ENCODE measurements around the gene PPCDC.

PPCDC gene

DNA sequence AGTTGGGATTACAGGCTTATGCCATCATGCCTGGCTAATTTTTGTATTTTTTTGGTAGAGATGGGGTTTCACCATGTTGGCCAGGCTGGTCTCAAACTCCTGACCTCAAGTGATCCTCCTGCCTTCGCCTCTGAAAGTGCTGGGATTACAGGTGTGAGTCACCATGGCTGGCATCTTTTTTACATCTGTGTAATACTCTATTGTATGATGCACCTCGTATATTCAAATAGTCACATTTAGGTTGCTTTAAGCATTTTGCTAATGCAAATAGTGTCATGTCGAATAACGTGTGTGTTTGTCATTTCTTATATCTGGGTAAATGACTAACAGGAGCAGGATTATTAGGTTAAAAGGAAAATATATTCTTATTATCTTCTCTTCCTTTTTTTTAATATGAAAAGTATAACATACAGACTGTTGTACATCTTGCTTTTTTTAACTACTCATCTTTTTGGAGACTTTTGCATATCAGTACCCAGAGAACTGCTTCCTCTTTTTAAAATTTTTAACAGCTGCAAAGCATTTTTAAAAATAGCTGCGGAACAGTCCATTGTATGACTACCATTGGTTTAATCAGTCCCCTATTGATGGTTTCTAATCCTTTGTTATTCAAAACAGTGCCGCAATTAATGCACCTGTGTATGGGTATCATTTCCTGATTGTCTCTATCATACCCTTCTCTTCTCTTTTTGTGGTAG is 14.6 kb upstream of the PPCDC start:
- DNase-seq (ENCODE audit: low read depth, low spot score), result no peak

DNA sequence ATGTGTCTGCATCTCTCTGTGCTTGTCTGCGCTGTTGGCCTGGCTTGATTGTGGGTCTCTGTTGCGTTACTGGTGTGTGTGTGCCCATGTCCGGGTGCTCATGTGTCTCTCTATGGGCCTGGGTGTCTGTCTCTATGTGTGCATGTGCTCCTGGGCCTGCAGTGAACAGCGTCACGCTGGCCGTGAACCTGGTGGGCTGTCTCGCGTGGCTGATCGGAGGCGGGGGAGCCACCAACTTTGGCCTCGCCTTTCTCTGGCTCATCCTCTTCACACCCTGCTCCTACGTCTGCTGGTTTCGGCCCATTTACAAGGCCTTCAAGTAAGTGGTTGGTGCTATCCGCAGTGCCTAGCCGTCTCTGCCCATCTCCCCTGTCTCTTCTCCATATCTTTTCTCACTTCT is 7.0 kb upstream of the PPCDC start:
- DNase-seq (ENCODE audit: low read depth, low spot score), result no peak

DNA sequence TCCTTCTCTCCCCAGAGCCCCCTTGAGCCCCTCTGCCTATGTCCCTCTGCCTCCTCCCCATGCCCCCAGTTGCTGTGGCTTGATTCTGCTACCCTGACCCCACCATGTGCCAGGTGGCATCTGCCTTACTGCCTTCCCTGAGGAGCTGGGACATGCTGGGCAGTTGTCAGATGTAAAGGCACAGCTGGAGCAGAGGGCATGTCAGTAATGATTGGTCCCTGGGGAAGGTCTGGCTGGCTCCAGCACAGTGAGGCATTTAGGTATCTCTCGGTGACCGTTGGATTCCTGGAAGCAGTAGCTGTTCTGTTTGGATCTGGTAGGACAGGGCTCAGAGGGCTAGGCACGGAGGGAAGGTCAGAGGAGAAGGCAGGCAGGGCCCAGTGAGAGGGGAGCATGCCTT is 3.5 kb upstream of the PPCDC start:
- no peak for DNase-seq (ENCODE audit: low read depth, low spot score)

DNA sequence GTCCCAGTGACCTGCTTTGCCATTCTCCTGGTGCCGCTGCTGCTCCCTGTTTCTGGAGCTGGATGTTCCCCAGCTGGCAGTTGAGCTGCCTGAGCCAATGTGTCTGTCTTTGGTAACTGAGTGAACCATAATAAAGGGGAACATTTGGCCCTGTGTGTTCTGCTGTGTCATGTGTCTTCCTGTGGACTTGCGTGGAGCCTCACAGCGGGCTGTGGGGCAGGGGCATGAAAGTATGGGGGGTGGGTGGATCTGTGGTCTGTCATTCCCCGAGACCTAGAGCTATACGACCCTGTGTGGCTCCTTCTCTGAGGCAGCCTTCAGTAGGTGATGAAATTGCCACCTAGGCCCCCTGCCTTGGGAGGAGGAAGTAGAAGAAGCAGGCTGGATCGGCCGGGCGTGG is 2.0 kb upstream of the PPCDC start:
- no peak for DNase-seq (ENCODE audit: low read depth, low spot score)

- DNase-seq (ENCODE audit: low read depth, low spot score), result no peak
Measured at GRCh38 chr15:75022783-75023180, 608 bp upstream of the PPCDC start.

DNA sequence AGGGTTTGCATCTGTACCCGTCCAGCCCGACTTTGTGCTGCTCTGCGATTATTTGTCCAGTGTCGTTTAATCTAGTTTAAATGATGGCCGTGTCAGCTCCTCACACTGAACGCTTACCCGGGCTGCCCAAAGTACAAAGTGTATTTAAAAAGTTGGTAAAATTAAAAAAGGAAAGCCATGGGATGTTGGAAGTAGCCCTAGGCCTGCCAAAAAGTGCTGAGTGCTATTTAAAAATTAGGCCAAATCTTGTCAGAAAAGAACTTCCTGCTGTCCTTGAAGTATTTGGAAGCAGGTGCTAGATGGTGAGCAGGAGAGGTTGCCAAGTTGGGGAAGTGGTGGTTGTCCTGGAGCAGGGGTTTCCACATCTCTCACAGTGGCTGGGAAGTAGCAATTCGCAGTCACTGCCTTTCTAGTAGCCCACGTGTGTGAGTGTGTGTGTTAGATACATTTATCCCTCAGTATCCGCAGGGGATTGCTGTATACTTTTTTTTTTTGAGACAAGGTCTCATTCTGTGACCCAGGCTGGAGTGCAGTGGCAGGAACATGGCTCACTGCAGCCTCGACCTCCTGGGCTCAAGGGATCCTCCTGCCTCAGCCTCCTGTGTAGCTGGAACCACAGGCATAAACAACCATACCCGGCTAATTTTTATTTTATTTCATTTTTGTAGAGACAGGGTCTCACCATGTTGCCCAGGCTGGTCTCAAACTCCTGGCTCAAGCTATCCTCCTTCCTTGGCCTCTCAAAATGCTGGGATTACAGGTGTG is 664 bp downstream of the PPCDC start:
- DNase-seq (ENCODE audit: low read depth, low spot score), result no peak

GRCh38 chr15:75025107-75025506 is 1.7 kb downstream of the PPCDC start:
- DNase-seq (ENCODE audit: low read depth, low spot score), result no peak

GRCh38 chr15:75025548-75026260 is 2.3 kb downstream of the PPCDC start:
- DNase-seq (ENCODE audit: low read depth, low spot score), result no peak

DNA sequence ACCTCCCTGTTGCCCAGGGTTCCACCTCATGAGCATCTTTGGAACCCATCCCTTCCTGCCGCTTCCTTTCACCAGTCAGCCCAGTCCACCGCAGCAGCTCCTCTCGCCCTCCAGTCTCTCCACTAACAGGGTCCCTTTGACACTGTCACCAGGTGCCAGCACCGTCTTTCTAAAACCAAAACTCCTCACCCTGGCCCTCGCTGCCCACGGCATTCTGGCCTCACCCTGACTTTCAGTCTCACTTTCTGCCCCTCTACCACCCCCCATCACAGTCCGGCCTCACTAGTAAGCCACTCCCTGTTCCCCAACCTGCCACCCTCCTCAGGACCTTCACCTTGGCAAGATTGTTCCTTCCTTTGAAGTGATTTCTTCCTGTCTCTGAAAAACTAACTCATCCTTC is 4.2 kb downstream of the PPCDC start:
- no peak for DNase-seq (ENCODE audit: low read depth, low spot score)

GRCh38 chr15:75028991-75029377 is 5.6 kb downstream of the PPCDC start:
- DNase-seq (ENCODE audit: low read depth, low spot score), result no peak

DNA sequence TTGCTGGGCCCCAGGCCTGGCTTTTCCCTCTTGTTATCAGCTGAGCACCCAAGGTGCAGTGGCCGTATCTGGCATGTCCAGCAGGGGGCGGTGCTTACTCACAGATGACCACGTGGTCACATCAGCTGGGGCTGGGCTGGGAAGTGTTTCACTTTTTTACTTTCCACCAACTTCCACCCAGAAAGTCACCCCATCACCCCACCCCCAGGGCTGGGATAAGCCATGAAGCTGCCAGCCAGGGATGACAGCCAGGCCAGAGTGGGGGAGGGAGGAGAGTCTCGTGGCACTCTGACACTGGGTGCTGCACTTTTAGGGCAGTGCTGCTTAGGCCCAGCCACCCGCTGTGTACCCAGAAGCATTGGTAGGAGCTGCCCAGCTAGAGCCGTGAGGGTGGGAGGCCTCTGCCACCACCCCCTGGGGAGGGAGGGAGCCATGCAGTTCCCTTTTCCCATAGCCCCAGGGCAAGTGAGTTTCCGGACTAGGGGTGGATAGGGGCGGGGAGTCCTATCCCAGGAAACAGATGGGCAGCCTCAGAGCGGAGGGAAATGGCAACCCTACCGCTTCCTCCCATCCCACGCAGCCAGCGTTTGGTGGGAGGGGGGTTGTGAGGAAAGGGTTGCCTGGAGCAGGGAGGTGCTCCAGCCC is 6.1 kb downstream of the PPCDC start:
- DNase-seq (ENCODE audit: low read depth, low spot score), result peak; percentile 85

DNA sequence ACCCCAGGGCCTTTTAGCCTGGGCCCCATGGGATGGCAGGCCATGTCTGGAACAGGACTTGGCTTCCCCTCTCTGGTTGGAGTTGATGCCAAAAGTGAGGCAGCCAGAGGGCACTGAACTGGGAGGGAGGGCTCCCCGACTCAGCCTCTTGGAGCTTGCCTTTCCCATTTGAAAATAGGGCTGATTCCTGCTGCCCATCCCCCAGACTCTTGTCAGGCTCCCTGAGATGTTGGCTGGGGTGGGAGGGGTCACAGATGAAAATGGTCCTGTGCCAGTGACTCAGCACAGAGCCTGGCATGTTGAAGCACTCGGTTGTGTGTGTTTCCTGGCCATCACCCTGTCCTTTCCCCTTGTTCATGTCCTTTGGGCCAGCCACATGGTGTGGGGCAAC is 6.6 kb downstream of the PPCDC start:
- DNase-seq (ENCODE audit: low read depth, low spot score), result no peak

DNA sequence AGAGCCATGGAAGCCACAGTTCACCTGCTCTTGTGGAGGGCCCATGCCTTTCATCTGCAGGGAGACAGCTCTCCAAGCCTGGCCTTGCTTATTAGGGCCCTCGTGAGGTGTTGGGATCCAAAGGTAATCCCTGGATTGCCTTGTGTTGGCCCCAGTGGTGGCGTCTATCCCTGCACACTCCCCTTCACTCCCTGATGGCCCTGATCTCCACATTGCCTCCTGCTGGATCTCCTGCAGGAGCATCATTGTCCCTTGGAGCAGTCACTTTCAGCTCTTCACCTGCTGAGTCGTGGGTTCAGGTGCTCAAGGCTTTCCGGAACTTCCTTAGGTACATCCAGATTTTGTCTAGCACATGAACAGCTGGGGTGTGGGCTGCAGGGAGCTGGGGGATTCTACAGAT is 7.0 kb downstream of the PPCDC start:
- no peak for DNase-seq (ENCODE audit: low read depth, low spot score)

DNA sequence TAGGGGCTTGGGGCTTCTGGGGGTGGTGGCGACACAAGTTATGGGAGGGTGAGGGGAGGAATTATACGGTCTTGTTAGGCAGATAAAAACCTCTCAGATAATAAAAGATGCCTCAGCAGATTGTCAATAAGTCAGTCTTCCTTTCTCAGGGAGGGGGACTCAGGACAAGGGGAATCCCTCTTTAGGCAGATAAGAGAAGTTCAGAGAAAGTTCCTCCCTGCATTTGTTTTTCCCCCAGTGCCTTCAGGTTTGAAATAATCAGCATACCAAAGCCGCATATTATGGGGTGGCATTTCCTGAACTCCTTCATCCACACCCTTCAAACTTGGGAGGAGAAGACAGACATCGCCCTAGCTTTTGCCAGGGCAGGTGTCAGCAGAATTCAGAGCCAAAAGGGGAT is 8.5 kb downstream of the PPCDC start:
- DNase-seq (ENCODE audit: low read depth, low spot score), result no peak

- DNase-seq (ENCODE audit: low read depth, low spot score), result no peak
Measured at GRCh38 chr15:75032395-75032794, 9.0 kb downstream of the PPCDC start.

DNA sequence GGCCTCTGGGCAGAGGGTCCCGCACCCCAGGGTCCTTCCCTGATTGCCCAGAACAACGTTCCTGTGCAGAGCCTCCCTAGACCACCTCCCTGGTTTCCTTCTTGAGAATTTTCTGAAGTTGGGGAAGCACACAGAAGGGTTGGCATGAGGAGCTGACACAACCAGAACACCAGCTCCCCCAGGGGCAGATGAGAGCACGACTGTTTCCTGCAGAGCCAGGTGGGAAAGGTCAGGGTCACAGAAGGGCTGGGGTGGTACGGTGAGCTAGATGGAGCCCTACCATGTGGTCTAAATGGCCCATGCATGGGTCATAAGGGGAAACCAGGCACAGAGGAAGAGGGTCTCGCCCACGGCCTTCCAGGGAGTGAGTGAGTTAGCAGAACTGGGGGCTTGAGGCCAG is 10.4 kb downstream of the PPCDC start:
- DNase-seq (ENCODE audit: low read depth, low spot score), result no peak

- no peak for DNase-seq (ENCODE audit: low read depth, low spot score)
Measured at GRCh38 chr15:75034615-75035014, 11.2 kb downstream of the PPCDC start.

GRCh38 chr15:75036212-75036616 is 12.8 kb downstream of the PPCDC start:
- DNase-seq (ENCODE audit: low read depth, low spot score), result no peak

DNA sequence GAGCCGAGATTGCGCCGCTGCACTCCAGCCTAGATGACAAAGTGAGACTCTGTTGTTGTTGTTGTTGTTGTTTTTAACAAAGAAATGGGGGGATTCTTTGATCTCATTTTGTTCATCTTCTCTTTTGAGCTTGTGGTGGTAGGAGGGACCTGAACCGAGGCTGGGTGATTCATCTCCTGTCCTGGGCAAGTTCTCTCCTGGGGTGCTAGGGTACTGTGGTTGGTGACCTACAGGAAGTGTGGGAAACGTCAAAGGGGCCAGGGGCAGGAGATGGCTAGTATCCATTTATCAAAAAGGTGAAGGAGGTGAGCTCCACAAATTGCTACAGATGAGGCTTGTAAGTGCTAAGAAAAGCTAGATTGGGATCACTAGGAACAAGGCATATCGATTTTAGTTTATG is 14.3 kb downstream of the PPCDC start:
- no peak for DNase-seq (ENCODE audit: low read depth, low spot score)

- DNase-seq (ENCODE audit: low read depth, low spot score), result no peak
Measured at GRCh38 chr15:75038231-75038630, 14.8 kb downstream of the PPCDC start.

- DNase-seq (ENCODE audit: low read depth, low spot score), result no peak
Measured at GRCh38 chr15:75042730-75043508, 19.5 kb downstream of the PPCDC start.

All from smooth muscle cell of the brain vasculature (primary cell).